K562 (cell line): ENCODE measurements around the gene RIPOR1. TPM values are rescaled to one million over a fixed set of nuclear protein-coding genes. Genes with fewer than 3 reads are reported as not detected.

ENCODE experiments used
- CBX1 ChIP-seq: sonication (generic); IDR thresholded peaks from 2 replicates; pipeline ENCODE4 v1.6.1; 2016; ENCODE audit warnings: antibody characterized with exemption, low read depth, mild to moderate bottlenecking
- ZNF212 ChIP-seq: fragments of 450-650 bp; formaldehyde crosslinking; IDR thresholded peaks from 2 replicates; pipeline ENCODE4 v1.4.0; 2020; ENCODE audit warnings: mild to moderate bottlenecking
- ZNF445 ChIP-seq: fragments of 250-450 bp; sonication (Bioruptor Pico); IDR thresholded peaks from 2 replicates; pipeline ENCODE4 v1.4.0; 2020; ENCODE audit warnings: low read depth, mild to moderate bottlenecking, moderate library complexity
- polyA plus RNA-seq, 8 experiments: library from polyadenylated mRNA; depleted of rRNA in 4 of 8; stranded (reverse) in 5 of 8; unstranded in 3 of 8; fragments of >200 nt; fragmentation: Nextera tagmentation in 2 of 8; fragmentation: Illumina TruSeq in 1 of 8; extraction: Ambion mirVana in 2 of 8; extraction: Trizol in 1 of 8; gene quantifications; 2 replicates each; pipeline versions ENCODE4 v1.2.1 to v1.2.3, GENCODE V29; 2011 to 2014; ENCODE audit warnings: inconsistent platforms in 1 of 8, missing spikeins in 1 of 8
- total RNA-seq, 7 experiments: library from RNA; depleted of rRNA in 6 of 7; stranded (reverse); fragments of >200 nt in 6 of 7; fragmentation: Illumina TruSeq in 2 of 7; extraction: Trizol in 2 of 7; gene quantifications; 2 replicates each; pipeline versions ENCODE4 v1.2.1 to v1.2.3, GENCODE V29; 2011 to 2021; ENCODE audit warnings: low replicate concordance in 1 of 7
- TF ChIP-seq, protein P1 (sequence below): sonication (generic); formaldehyde crosslinking; IDR thresholded peaks from 2 replicates; pipeline ENCODE4 v1.8.0; 2023; ENCODE audit warnings: missing genetic modification reagents, mild to moderate bottlenecking, borderline replicate concordance

RIPOR1 gene
- total and polyA plus RNA-seq, 9 of the 15 experiments (the other 6 are each of a cell fraction or from before 2014, with no cell fraction given) = 0.36 to 31.1 (median 3.0) TPM

- TF ChIP-seq, protein P1, sequence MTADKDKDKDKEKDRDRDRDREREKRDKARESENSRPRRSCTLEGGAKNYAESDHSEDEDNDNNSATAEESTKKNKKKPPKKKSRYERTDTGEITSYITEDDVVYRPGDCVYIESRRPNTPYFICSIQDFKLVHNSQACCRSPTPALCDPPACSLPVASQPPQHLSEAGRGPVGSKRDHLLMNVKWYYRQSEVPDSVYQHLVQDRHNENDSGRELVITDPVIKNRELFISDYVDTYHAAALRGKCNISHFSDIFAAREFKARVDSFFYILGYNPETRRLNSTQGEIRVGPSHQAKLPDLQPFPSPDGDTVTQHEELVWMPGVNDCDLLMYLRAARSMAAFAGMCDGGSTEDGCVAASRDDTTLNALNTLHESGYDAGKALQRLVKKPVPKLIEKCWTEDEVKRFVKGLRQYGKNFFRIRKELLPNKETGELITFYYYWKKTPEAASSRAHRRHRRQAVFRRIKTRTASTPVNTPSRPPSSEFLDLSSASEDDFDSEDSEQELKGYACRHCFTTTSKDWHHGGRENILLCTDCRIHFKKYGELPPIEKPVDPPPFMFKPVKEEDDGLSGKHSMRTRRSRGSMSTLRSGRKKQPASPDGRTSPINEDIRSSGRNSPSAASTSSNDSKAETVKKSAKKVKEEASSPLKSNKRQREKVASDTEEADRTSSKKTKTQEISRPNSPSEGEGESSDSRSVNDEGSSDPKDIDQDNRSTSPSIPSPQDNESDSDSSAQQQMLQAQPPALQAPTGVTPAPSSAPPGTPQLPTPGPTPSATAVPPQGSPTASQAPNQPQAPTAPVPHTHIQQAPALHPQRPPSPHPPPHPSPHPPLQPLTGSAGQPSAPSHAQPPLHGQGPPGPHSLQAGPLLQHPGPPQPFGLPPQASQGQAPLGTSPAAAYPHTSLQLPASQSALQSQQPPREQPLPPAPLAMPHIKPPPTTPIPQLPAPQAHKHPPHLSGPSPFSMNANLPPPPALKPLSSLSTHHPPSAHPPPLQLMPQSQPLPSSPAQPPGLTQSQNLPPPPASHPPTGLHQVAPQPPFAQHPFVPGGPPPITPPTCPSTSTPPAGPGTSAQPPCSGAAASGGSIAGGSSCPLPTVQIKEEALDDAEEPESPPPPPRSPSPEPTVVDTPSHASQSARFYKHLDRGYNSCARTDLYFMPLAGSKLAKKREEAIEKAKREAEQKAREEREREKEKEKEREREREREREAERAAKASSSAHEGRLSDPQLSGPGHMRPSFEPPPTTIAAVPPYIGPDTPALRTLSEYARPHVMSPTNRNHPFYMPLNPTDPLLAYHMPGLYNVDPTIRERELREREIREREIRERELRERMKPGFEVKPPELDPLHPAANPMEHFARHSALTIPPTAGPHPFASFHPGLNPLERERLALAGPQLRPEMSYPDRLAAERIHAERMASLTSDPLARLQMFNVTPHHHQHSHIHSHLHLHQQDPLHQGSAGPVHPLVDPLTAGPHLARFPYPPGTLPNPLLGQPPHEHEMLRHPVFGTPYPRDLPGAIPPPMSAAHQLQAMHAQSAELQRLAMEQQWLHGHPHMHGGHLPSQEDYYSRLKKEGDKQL = no peak
- TF ChIP-seq ZNF212 (CRISPR knock-in tag) (no peak), CBX1 (no peak), ZNF445 (CRISPR knock-in tag) (no peak)
Observed at GRCh38 chr16:67517155-67517445, 11.5 kb upstream of the RIPOR1 start (continued).
